CD4-positive, alpha-beta T cell treated with Interleukin-17A for 1 hour (primary cell): ENCODE results near the gene CROCC2.

Source experiments
- DNase-seq: peaks from one replicate; pipeline ENCODE4 v3.0.0-alpha.2; 2020

Gene CROCC2

GRCh38 chr2:240946654-240947053, 40.5 kb downstream of the CROCC2 start:
- DNase-seq = no peak

- DNase-seq = no peak
These were observed 41.0 kb downstream of the CROCC2 start for GRCh38 chr2:240947176-240947575.

GRCh38 chr2:240947607-240948006, 41.5 kb downstream of the CROCC2 start:
- no peak for DNase-seq

GRCh38 chr2:240948086-240948485, 42.0 kb downstream of the CROCC2 start:
- DNase-seq = no peak

- DNase-seq = no peak
These were observed 43.0 kb downstream of the CROCC2 start for GRCh38 chr2:240948905-240949790.

GRCh38 chr2:240949791-240950705, 43.9 kb downstream of the CROCC2 start:
- DNase-seq = no peak

- DNase-seq = no peak
These were observed 45.0 kb downstream of the CROCC2 start for GRCh38 chr2:240951045-240951594.

GRCh38 chr2:240952496-240953246, 46.5 kb downstream of the CROCC2 start:
- no peak for DNase-seq

- DNase-seq = no peak
These were observed 47.6 kb downstream of the CROCC2 start for GRCh38 chr2:240953426-240954410.

- DNase-seq = no peak
These were observed 48.5 kb downstream of the CROCC2 start for GRCh38 chr2:240954436-240955305.

GRCh38 chr2:240955306-240956170, 49.4 kb downstream of the CROCC2 start:
- DNase-seq = no peak

- no peak for DNase-seq
These were observed 50.2 kb downstream of the CROCC2 start for GRCh38 chr2:240956171-240956934.

- no peak for DNase-seq
These were observed 51.0 kb downstream of the CROCC2 start for GRCh38 chr2:240956935-240957655.

GRCh38 chr2:240957656-240958365, 51.7 kb downstream of the CROCC2 start:
- DNase-seq = no peak

- no peak for DNase-seq
These were observed 52.5 kb downstream of the CROCC2 start for GRCh38 chr2:240958366-240959213.
